ENCODE results near the gene FANCL. TPM values are rescaled to one million over a fixed set of nuclear protein-coding genes. Genes with fewer than 3 reads are reported as not detected.

Gene FANCL
- total and polyA plus RNA-seq, 9 of the 15 experiments (the other 6 are each of a cell fraction or from before 2014, with no cell fraction given) = 36.7 to 120 (median 58.5) TPM

- TF ChIP-seq RREB1 (CRISPR knock-in tag; IDR thresholded peaks at IDR 0.05) (no peak), HMG20B (CRISPR knock-in tag; IDR thresholded peaks at IDR 0.05) (no peak), ZNF77 (CRISPR knock-in tag; IDR thresholded peaks at IDR 0.05) (no peak), ZNF282 (CRISPR knock-in tag; IDR thresholded peaks at IDR 0.05) (no peak), SREBF2 (CRISPR knock-in tag; IDR thresholded peaks at IDR 0.05) (no peak), RBM39 (optimal IDR thresholded peaks at IDR 0.05; ENCODE audit: low read depth, low read length) (no peak), SETDB1 (IDR thresholded peaks at IDR 0.05; ENCODE audit: low read length) (no peak), ZNF274 (IDR thresholded peaks at IDR 0.05; ENCODE audit: borderline replicate concordance, low read depth, low read length) (no peak), PPARD (CRISPR knock-in tag; IDR thresholded peaks at IDR 0.05) (no peak), HDAC2 (IDR thresholded peaks at IDR 0.05) (no peak), SMC3 (conservative IDR thresholded peaks at IDR 0.05; ENCODE audit: insufficient read depth, low read depth, low read length) (no peak), TOE1 (IDR thresholded peaks at IDR 0.05; ENCODE audit: borderline replicate concordance) (0 out of 2 replicates have a peak, but pooled peaks have one; percentile 15), TOE1 (CRISPR knock-in tag; IDR thresholded peaks at IDR 0.05; ENCODE audit: borderline replicate concordance, low read depth) (no peak), KLF13 (tag; IDR thresholded peaks at IDR 0.05; ENCODE audit: borderline replicate concordance, low read depth) (peak; percentile 49; the same call in 1 of the 2 replicates), EP300 (IDR thresholded peaks at IDR 0.05; ENCODE audit: low read length) (no peak), MYNN (IDR thresholded peaks at IDR 0.05) (0 out of 2 replicates have a peak, but pooled peaks have one; percentile 19), MYNN (CRISPR knock-in tag; IDR thresholded peaks at IDR 0.05) (no peak), POLR3G (IDR thresholded peaks at IDR 0.05; ENCODE audit: extremely low read depth, insufficient read length, insufficient replicate concordance) (no peak), SMAD4 (CRISPR knock-in tag; conservative IDR thresholded peaks at IDR 0.05) (peak; percentile 63), TAL1 (IDR thresholded peaks at IDR 0.05) (no peak), SMARCE1 (IDR thresholded peaks at IDR 0.05) (0 out of 2 replicates have a peak, but pooled peaks have one; percentile 21), GABPB2 (CRISPR knock-in tag; conservative IDR thresholded peaks at IDR 0.05) (no peak), THAP7 (CRISPR knock-in tag; IDR thresholded peaks at IDR 0.05) (no peak), SAFB (IDR thresholded peaks at IDR 0.05; ENCODE audit: borderline replicate concordance, low read depth, low read length) (no peak), HOXB6 (CRISPR knock-in tag; IDR thresholded peaks at IDR 0.05; ENCODE audit: borderline replicate concordance) (no peak)
Measured at GRCh38 chr2:58240670-58241545, at the start of gene FANCL (continued).

Data from K562 (cell line).